ENCODE results near the gene IGFBP4. TPM values are rescaled to one million over a fixed set of nuclear protein-coding genes. Genes with fewer than 3 reads are reported as not detected.

The IGFBP4 gene
- total RNA-seq, 1 donor from 2014 or later = 108 TPM

DNA sequence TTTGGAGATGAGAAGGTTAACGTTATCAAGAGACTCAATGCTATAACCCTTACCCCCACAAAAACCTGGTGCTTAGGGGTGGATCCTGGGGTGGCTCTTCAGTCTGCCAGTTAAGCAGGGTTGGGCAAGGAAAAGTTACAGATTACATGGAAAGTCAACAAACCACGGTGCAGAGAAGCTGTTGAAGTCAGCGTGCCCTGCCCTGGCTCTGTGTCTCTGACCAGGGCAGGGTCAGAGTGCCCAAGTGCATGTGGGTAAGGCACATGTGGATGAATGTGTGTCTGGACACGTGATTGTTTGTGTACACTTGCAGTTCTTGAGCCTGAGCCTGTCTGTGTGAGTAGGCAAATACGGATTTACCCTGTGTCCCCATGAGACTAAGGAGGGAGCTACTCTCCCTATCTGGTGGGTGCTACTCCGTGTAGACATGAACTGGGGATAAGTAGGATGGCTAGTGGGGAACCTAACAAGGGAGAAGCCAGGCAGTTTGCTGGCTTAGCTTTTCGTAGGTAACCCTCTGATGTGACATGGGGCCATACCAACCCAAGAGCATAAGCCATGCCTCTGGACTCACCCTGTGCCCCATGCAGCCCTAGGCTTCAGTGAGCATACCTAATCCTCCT lies 5.5 kb downstream of the IGFBP4 start:
- TF ChIP-seq, protein P1, sequence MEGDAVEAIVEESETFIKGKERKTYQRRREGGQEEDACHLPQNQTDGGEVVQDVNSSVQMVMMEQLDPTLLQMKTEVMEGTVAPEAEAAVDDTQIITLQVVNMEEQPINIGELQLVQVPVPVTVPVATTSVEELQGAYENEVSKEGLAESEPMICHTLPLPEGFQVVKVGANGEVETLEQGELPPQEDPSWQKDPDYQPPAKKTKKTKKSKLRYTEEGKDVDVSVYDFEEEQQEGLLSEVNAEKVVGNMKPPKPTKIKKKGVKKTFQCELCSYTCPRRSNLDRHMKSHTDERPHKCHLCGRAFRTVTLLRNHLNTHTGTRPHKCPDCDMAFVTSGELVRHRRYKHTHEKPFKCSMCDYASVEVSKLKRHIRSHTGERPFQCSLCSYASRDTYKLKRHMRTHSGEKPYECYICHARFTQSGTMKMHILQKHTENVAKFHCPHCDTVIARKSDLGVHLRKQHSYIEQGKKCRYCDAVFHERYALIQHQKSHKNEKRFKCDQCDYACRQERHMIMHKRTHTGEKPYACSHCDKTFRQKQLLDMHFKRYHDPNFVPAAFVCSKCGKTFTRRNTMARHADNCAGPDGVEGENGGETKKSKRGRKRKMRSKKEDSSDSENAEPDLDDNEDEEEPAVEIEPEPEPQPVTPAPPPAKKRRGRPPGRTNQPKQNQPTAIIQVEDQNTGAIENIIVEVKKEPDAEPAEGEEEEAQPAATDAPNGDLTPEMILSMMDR (IDR thresholded peaks at IDR 0.05; ENCODE audit: unreplicated experiment) = no peak
- H3K36me3 Mint-ChIP-seq = peaks cover under 1% of the 10 kb centered on the region
- H3K27me3 Mint-ChIP-seq (ENCODE audit: low read depth) = peaks cover 17% of the 10 kb centered on the region
- H3K9me3 Mint-ChIP-seq = no peaks in the 10 kb centered on the region
- no peak overlapping the region for H3K4me3 Mint-ChIP-seq
- no peak overlapping the region for H3K27ac Mint-ChIP-seq
- no peak for DNase-seq (ENCODE audit: low spot score in 2 of 2, unreplicated experiment in 2 of 2)
- peaks cover 41% of the 10 kb centered on the region for H3K4me1 Mint-ChIP-seq

DNA sequence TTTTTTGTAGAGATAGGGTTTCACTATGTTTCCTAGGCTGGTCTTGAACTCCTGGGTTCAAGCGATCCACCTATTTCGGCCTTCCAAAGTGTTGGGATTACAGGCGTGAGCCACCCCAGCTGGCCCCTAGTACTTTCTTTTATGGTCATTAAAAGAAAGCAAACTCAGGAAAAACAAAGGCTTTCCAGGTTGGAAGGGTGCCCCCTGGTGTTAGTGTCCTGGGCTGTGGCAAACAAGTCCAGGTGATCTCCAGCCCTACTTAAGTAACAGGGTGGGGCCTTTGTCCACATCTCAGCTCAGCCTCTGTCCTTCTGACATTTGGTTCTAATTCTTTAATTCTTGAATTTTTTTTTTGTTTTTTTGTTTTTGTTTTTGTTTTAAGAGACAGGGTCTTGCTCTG lies 6.9 kb downstream of the IGFBP4 start:
- no peaks in the 10 kb centered on the region for H3K9me3 Mint-ChIP-seq
- H3K27me3 Mint-ChIP-seq (ENCODE audit: low read depth) = peaks cover 4% of the 10 kb centered on the region
- no peak overlapping the region for H3K4me3 Mint-ChIP-seq
- H3K4me1 Mint-ChIP-seq = peaks cover 28% of the 10 kb centered on the region
- TF ChIP-seq, protein P1 (IDR thresholded peaks at IDR 0.05; ENCODE audit: unreplicated experiment) = no peak
- DNase-seq (ENCODE audit: low spot score in 2 of 2, unreplicated experiment in 2 of 2) = no peak
- no peak overlapping the region for H3K27ac Mint-ChIP-seq
- peaks cover 10% of the 10 kb centered on the region for H3K36me3 Mint-ChIP-seq

DNA sequence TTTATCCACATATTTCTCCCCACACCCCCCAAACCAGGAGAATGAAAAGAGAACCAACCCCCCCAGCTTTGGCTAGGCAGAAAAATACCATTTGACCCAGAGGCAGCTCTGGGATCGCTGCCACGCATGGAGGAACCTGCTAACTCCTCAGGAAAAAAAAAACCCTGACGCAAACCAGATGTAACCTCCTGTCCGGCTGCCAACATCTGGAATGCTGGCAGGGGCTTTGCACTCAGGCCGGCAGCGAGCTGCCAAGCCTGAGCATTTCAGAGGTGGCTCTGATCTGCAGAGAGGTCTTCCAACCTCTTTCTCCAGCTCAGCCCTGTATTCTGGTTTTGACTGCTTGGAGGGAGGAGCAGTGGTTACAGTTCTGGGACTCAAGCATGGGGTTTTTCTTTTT lies 8.2 kb downstream of the IGFBP4 start:
- H3K27me3 Mint-ChIP-seq (ENCODE audit: low read depth) = no peaks in the 10 kb centered on the region
- DNase-seq (ENCODE audit: low spot score in 2 of 2, unreplicated experiment in 2 of 2) = no peak
- TF ChIP-seq, protein P1 (IDR thresholded peaks at IDR 0.05; ENCODE audit: unreplicated experiment) = no peak
- no peak overlapping the region for H3K4me3 Mint-ChIP-seq
- H3K9me3 Mint-ChIP-seq = no peaks in the 10 kb centered on the region
- peaks cover 16% of the 10 kb centered on the region for H3K36me3 Mint-ChIP-seq
- peaks cover 22% of the 10 kb centered on the region for H3K4me1 Mint-ChIP-seq
- peak overlapping the region; percentile 72 for H3K27ac Mint-ChIP-seq

DNA sequence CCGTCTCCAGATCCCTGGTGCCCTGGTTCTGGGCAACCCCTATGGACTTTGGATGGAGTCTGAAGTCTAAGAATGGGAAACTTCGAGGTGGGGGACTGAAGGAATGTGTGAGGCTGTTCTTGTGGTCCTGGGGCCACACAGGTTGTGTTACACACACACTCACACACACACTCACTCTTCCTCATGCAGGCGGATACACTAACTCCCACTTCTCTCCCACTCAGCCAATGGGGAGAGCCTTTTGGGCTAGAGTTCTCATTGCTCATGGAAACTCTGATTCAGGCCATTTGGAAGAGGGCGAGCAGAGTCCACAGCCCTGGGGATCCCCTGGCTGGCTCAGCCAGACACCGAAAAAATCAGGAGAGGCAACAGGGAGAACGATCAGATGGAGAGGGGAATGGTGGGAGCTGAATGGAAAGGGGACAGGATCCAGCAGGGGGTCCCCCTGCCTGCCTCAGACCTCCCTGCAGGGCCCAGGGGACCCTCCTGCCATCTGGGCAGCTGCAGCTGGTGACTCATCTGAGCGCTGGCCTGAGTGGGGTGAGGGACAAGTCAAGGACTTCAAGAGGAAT lies 9.1 kb downstream of the IGFBP4 start:
- Mint-ChIP-seq H3K27me3 (ENCODE audit: low read depth) (no peaks in the 10 kb centered on the region), H3K27ac (peak overlapping the region; percentile 48), H3K36me3 (peaks cover 16% of the 10 kb centered on the region), H3K9me3 (no peaks in the 10 kb centered on the region), H3K4me3 (no peak overlapping the region), H3K4me1 (peaks cover 25% of the 10 kb centered on the region)
- TF ChIP-seq, protein P1 (IDR thresholded peaks at IDR 0.05; ENCODE audit: unreplicated experiment) = no peak
- no peak for DNase-seq (ENCODE audit: low spot score in 2 of 2, unreplicated experiment in 2 of 2)

DNA sequence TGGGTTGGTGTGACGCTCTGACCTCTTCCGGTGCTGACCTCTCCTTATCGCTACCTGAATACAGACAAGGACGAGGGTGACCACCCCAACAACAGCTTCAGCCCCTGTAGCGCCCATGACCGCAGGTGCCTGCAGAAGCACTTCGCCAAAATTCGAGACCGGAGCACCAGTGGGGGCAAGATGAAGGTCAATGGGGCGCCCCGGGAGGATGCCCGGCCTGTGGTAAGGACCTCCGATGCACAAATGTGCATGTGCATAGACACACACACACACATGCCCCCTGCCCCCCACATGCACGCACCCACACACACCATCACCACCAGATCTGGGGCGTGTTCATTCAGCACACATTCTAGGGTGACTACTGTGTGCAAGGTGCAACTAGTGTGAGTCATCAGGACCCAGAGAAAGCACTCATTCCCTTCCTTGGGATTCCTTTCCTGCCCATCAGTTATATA lies 9.7 kb downstream of the IGFBP4 start:
- H3K4me3 Mint-ChIP-seq = no peak overlapping the region
- no peak for DNase-seq (ENCODE audit: low spot score in 2 of 2, unreplicated experiment in 2 of 2)
- H3K9me3 Mint-ChIP-seq = no peaks in the 10 kb centered on the region
- TF ChIP-seq, protein P1 (IDR thresholded peaks at IDR 0.05; ENCODE audit: unreplicated experiment) = no peak
- H3K27me3 Mint-ChIP-seq (ENCODE audit: low read depth) = no peaks in the 10 kb centered on the region
- H3K27ac Mint-ChIP-seq = no peak overlapping the region
- H3K4me1 Mint-ChIP-seq = peaks cover 27% of the 10 kb centered on the region
- H3K36me3 Mint-ChIP-seq = peaks cover 16% of the 10 kb centered on the region

Data from mesothelial cell of epicardium (in vitro differentiated cells).